Measurements from ENCODE around the gene ANKS1A. TPM values are rescaled to one million over a fixed set of nuclear protein-coding genes. Genes with fewer than 3 reads are reported as not detected.

Gene ANKS1A
- total and polyA plus RNA-seq, 2 of the 4 experiments (the other 2 are of a cell fraction), result 7.2 to 7.5 TPM

GRCh38 chr6:35007016-35007415 is 118.0 kb downstream of the ANKS1A start:
- no peak overlapping the region for H3K27ac ChIP-seq (ENCODE audit: insufficient read depth, low read length)
- H2BK120ac ChIP-seq (ENCODE audit: low read depth, low read length), result no peak overlapping the region
- no peak for ATAC-seq (ENCODE audit: low read depth)
- peaks cover 2% of the 10 kb centered on the region; the same call in 1 of the 2 replicates for H3K4me1 ChIP-seq (ENCODE audit: control insufficient read depth, insufficient read depth, low read length)
- H2BK20ac ChIP-seq (ENCODE audit: low read depth, low read length), result no peak overlapping the region
- WGBS, 2 experiments (ENCODE audit: extremely low coverage in 2 of 2, insufficient read length in 1 of 2), result no CpG with 5 or more reads among the region's 2 CpGs
- dilution Hi-C loops (cut with HindIII; ENCODE audit: low sequenced_read_pairs, unreplicated experiment) (no loop called here), in situ Hi-C loops (cut with MboI; ENCODE audit: low sequenced_read_pairs) (no loop called here), intact Hi-C loops (cut with micrococcal nuclease) (no loop called here)
- no peak overlapping the region for H3K4me3 ChIP-seq (ENCODE audit: insufficient read depth, low read depth, low read length)
- H2AK5ac ChIP-seq (ENCODE audit: low read depth, low read length), result no peak overlapping the region
- CTCF ChIA-PET, result interaction anchor here (0.9 kb wide), 1 partner anchor 20 kb away, joined by 3 read pairs; no protein-coding TSS in a partner anchor
- H3K9me1 ChIP-seq (ENCODE audit: insufficient read depth, low read length), result no peaks in the 10 kb centered on the region
- no peaks in the 10 kb centered on the region for H3K9me3 ChIP-seq (ENCODE audit: control insufficient read depth, insufficient read depth, low read length)
- H3K18ac ChIP-seq (ENCODE audit: low read depth, low read length), result no peak overlapping the region
- H3K4ac ChIP-seq (ENCODE audit: low read depth, low read length), result no peak overlapping the region
- H3K79me1 ChIP-seq (ENCODE audit: low read depth in 1 of 2, low read length in 2 of 2), result no peaks in the 10 kb centered on the region
- TF ChIP-seq CHD1 (IDR thresholded peaks at IDR 0.05; ENCODE audit: low read depth, low read length), result no peak
- TF ChIP-seq POLR2A (IDR thresholded peaks at IDR 0.05; ENCODE audit: low read depth, low read length), result no peak
- no peak for TF ChIP-seq MAZ (IDR thresholded peaks at IDR 0.05; ENCODE audit: borderline replicate concordance, low read depth, low read length)
- TF ChIP-seq RAD21 (IDR thresholded peaks at IDR 0.05; ENCODE audit: low read length), result no peak
- TF ChIP-seq RCOR1 (IDR thresholded peaks at IDR 0.05; ENCODE audit: insufficient replicate concordance, low read length), result no peak
- no peak for TF ChIP-seq BHLHE40 (IDR thresholded peaks at IDR 0.05; ENCODE audit: low read depth, low read length)
- TF ChIP-seq RFX5 (IDR thresholded peaks at IDR 0.05; ENCODE audit: low read depth, low read length), result no peak
- H3K23ac ChIP-seq (ENCODE audit: low read depth, low read length), result no peak overlapping the region
- no peaks in the 10 kb centered on the region for H3K27me3 ChIP-seq (ENCODE audit: control insufficient read depth, insufficient read depth, low read length)
- no peak overlapping the region for H2AFZ ChIP-seq (replicated peaks; ENCODE audit: low read length, poor library complexity)
- H2BK5ac ChIP-seq (ENCODE audit: low read depth, low read length, poor library complexity, severe bottlenecking), result no peak overlapping the region
- H3K36me3 ChIP-seq (ENCODE audit: control insufficient read depth, insufficient read depth, low read length), result no peaks in the 10 kb centered on the region
- no peak overlapping the region for H4K5ac ChIP-seq (ENCODE audit: low read depth, low read length)
- H2AK9ac ChIP-seq (replicated peaks; ENCODE audit: low read depth, low read length, poor library complexity), result no peak overlapping the region
- BruUV-seq (replicated peaks), result no TSS peak
- no peak overlapping the region for H2BK15ac ChIP-seq (ENCODE audit: low read depth, low read length)
- POLR2A ChIA-PET (ENCODE audit: unreplicated experiment), result no interaction called here
- no peak overlapping the region for H4K91ac ChIP-seq (ENCODE audit: insufficient read depth, low read depth, low read length)
- no peak overlapping the region for H3K9ac ChIP-seq (ENCODE audit: low read depth, low read length)
- H4K8ac ChIP-seq (ENCODE audit: low read depth in 2 of 2, low read length in 2 of 2), result no peak overlapping the region
- H4K20me1 ChIP-seq (ENCODE audit: insufficient read depth, low read length), result no peaks in the 10 kb centered on the region
- H3K56ac ChIP-seq (ENCODE audit: extremely low read depth, insufficient read depth, low read length), result no peak overlapping the region
- H3K14ac ChIP-seq (replicated peaks; ENCODE audit: low read depth, low read length), result no peak overlapping the region
- no peak for DNase-seq
- no peak overlapping the region for H3K4me2 ChIP-seq (ENCODE audit: low read depth, low read length)

Data from IMR-90 (cell line).